IPS-20b (cell line): ENCODE measurements around the gene PAFAH2.
"Not testable (repeated sequence)": the region's sequence is repeated elsewhere in the genome, so short reads cannot be mapped to it uniquely, and the experiment has no call there.

Experiments used
- H3K27ac ChIP-seq: one replicate; pipeline ENCODE4 v1.5.1; 2013; ENCODE audit warnings: low read length
- H3K27me3 ChIP-seq: 2 replicates; pipeline ENCODE4 v1.6.1; 2013; ENCODE audit warnings: mild to moderate bottlenecking, low read length, inconsistent platforms; ENCODE audit not compliant: insufficient read depth
- H3K36me3 ChIP-seq: 2 replicates; pipeline ENCODE4 v1.6.1; 2013; ENCODE audit warnings: low read depth, mild to moderate bottlenecking, inconsistent platforms, low read length, moderate library complexity; ENCODE audit not compliant: insufficient read depth
- H3K4me1 ChIP-seq: 2 replicates; pipeline ENCODE4 v1.6.1; 2013; ENCODE audit warnings: mild to moderate bottlenecking, control low read depth, inconsistent platforms, low read length, moderate library complexity; ENCODE audit not compliant: insufficient read depth
- H3K4me3 ChIP-seq: 2 replicates; pipeline ENCODE4 v1.5.1; 2013; ENCODE audit warnings: mild to moderate bottlenecking, low read length, inconsistent platforms
- H3K9ac ChIP-seq: 2 replicates; pipeline ENCODE4 v1.6.1; 2013; ENCODE audit warnings: low read depth, mild to moderate bottlenecking, inconsistent platforms, low read length, moderate library complexity
- H3K9me3 ChIP-seq: 2 replicates; pipeline ENCODE4 v1.6.1; 2013; ENCODE audit warnings: mild to moderate bottlenecking, low read depth, low read length, inconsistent platforms; ENCODE audit not compliant: insufficient read depth

Gene PAFAH2

DNA sequence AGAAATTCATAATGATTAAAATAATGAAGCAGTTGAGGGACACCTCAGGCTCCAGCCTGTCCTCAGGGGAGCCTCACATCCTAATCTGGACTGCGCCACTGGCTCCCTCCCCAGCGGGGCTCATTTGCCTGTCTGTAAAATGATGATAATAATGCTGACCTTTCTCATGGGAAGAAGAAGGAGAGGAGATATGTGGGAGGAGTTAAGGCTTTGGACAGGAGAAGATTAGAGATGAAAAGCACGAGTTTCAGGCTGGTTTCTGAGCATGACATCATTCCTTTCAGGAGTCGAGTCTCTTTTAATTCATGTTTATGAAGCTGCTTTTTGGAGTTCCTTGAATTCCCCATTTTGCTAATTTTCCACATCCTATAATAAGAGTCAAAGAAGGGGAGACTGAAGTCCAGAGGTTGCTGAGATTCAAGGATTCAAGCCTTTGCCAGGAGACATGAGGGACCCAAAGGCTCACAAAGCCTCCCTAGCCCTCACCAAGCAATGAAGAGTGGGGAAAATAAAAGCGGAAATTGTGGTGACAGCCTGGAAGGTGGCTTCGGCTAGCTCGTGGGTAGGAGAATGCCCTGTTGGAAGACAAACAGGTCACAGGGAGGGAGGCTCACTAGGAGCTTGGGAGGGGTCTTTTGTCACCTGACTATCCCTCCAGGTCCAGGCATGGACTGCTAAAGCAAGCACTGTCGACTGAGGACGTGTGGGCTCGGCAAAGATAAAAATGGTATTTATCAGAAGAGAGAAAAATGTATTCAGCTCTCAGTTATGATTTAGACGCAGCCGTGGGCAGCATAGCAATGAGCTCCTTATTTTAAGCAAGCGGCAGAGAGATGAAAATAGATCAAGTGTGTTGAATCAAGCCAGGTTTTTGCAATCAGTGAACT lies 64.1 kb downstream of the PAFAH2 start:
- H3K27ac ChIP-seq = no peak overlapping the region
- H3K4me3 ChIP-seq = no peak overlapping the region
- no peak overlapping the region for H3K9ac ChIP-seq
- H3K36me3 ChIP-seq = no peaks in the 10 kb centered on the region
- no peaks in the 10 kb centered on the region for H3K27me3 ChIP-seq
- H3K9me3 ChIP-seq = no peaks in the 10 kb centered on the region
- 0 out of 2 replicates have a peak, but pooled peaks cover 4% of the 10 kb centered on the region for H3K4me1 ChIP-seq

DNA sequence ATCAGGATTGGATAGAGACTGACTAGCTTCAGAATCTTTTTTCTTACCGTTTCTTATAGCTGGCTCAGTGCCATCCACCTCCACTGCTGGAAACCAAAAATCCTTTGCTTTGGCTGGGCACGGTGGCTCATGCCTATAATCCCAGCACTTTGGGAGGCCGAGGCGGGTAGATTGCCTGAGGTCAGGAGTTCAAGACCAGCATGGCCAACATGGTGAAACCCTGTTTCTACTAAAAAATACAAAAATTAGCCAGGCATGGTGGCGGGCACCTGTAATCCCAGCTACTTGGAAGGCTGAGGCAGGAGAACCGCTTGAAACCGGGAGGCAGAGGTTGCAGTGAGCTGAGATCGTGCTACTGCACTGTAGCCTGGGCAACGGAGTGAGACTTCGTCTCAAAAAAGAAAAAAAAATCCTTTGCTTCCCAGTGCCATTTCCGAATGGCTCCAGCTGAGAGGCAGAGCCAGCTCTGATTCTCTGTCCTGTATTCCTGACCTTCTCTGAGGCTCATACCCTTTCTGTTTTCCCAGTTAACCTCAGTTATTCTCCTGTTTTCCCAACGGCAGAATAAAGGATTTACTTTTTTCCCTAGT lies 65.0 kb downstream of the PAFAH2 start:
- H3K27ac ChIP-seq, H3K36me3 ChIP-seq, H3K9ac ChIP-seq, H3K4me3 ChIP-seq, H3K9me3 ChIP-seq, H3K4me1 ChIP-seq, H3K27me3 ChIP-seq: not testable (repeated sequence)

DNA sequence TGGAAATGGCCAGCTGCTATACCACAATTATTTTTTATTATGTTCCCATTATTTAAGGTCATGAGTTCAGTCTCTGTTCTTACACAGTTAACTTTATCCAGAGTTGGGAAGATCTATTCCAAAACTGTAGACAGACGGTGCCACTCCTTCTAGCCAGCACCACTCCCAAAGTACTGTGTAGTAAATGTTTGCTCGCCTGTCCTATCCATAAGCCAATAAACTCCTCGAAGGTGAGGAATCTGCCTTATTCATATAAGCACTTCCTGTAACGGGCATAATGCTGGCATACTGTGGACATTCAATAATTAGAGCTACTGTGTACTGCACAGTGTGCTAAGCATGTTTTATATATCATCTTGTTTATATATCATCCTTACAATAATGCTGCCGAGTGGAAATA lies 65.5 kb downstream of the PAFAH2 start:
- no peak overlapping the region for H3K27ac ChIP-seq
- H3K4me3 ChIP-seq = no peak overlapping the region
- no peak overlapping the region for H3K9ac ChIP-seq
- 0 out of 2 replicates have a peak, but pooled peaks cover 4% of the 10 kb centered on the region for H3K4me1 ChIP-seq
- no peaks in the 10 kb centered on the region for H3K36me3 ChIP-seq
- H3K9me3 ChIP-seq = no peaks in the 10 kb centered on the region
- H3K27me3 ChIP-seq = no peaks in the 10 kb centered on the region

DNA sequence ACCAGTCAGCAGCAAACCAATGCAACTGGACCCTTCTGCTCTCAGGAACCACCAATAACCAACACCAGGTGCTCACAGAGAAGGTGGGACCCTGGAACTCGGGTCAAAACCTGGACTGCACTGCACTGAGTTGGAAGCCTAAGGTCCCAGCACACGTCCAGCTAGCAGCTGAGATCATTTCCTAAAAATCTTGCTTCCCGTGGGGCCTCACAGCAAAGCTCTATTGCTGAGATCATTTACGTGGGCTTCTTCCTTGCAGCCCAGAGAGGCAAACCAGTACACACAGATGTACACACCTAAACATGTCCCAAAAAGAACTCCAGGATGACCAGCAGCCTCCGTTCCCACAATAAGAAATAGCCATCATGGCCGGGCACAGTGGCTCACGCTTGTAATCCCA lies 68.8 kb downstream of the PAFAH2 start:
- H3K9ac ChIP-seq = no peak overlapping the region
- H3K9me3 ChIP-seq = no peaks in the 10 kb centered on the region
- H3K4me1 ChIP-seq = peaks cover 8% of the 10 kb centered on the region; the same call in 1 of the 2 replicates
- H3K27me3 ChIP-seq = no peaks in the 10 kb centered on the region
- H3K4me3 ChIP-seq = no peak overlapping the region
- no peak overlapping the region for H3K27ac ChIP-seq
- no peaks in the 10 kb centered on the region for H3K36me3 ChIP-seq

DNA sequence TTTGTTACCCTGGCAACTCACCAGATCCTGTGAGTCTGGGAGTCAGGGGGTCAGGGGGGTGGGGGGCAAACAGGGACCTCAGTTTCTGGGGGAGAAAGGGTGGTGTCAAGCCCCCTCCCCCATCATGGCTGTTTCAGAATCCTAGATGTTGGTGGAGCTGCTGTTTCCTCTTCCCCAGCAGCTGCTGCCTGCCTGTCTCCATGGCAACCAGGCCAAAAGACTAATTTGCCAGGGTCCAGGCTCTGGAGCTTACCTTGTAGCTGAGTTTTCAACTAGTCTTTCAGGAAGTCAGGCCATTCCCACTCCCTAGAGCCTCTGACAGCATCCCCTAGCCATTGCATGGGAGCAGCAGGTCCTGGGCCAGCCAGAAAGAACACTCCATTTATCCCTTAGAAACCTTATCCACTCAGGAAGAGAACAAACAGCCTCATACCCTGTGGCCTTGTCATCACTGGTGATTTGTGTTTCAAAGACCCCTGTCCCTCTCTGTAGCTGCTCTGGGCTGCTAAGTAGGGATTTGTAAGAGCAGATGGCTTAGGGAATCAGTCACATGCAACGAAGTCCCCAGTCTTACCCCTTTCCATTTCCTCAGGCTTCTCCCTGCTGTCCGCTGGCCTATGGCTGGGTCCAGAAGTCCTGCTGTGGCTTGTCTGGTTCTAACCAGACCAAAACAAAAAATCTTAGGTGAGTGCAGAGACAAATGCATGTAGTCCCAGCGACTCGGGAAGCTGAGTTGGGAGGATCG lies 70.2 kb downstream of the PAFAH2 start:
- Histone ChIP-seq H3K4me3 (no peak overlapping the region), H3K9ac (no peak overlapping the region), H3K36me3 (no peaks in the 10 kb centered on the region), H3K9me3 (no peaks in the 10 kb centered on the region), H3K27me3 (peaks cover 8% of the 10 kb centered on the region; the same call in 1 of the 2 replicates), H3K27ac (no peak overlapping the region), H3K4me1 (peaks cover 4% of the 10 kb centered on the region; the same call in 1 of the 2 replicates)

DNA sequence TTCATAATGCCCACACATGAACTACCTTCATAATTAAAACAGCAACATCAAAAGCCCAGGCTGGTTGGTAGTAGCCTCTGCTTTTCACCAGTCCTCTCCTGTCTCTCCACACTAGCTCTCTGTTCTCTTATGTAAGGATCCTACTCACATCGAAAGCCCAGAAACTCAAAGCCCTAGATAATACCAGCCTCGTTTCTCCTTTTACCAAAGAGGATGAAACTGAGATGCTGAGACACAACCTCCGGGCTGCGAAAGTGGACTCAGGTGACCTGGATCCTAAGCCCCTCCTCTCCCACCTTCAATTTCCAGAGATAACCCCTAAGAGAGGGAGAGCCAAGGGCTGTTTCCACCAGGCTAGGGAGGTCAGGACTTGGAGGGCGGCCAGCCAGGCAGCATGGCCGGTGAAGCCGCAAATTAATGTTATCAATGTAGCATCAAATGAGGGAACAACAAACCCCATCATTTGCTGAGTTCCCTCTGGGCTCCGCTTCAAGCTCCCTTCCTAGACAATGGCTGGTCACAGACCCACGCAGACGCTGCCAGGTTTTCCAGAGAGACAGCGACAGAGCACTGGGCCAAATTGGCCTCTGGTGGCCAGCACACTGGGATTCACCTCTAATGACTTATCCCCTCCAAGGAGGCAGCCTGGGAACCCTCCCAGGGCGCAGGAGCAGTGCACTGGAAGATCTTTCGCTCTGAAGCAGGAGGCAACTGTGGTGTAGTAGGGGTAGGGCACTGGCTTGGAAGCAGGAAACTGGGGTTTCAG lies 70.9 kb downstream of the PAFAH2 start:
- no peaks in the 10 kb centered on the region for H3K36me3 ChIP-seq
- H3K9me3 ChIP-seq = no peaks in the 10 kb centered on the region
- no peak overlapping the region for H3K9ac ChIP-seq
- no peak overlapping the region for H3K27ac ChIP-seq
- H3K4me1 ChIP-seq = peaks cover 9% of the 10 kb centered on the region
- no peak overlapping the region for H3K4me3 ChIP-seq
- H3K27me3 ChIP-seq = peaks cover 13% of the 10 kb centered on the region; the same call in 1 of the 2 replicates

DNA sequence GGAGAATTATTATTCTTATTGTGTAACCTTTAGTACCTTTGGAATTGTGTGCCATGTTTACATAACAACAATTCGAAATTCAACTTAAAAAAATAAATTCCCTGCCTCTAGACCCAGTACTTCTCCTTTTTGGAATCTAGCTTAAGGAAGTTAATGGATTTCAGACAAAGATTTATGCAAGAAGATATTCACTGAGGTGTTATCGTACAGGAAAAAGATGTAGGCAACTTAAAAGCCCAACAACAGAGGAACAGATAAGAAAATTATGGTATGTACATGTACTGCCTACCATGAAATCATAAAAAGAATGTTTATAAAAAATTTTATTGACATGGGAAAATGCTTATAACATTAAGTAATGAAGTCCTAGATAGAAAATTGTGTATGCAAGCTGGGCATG lies 73.4 kb downstream of the PAFAH2 start:
- Histone ChIP-seq H3K4me3 (no peak overlapping the region), H3K9me3 (no peaks in the 10 kb centered on the region), H3K36me3 (no peaks in the 10 kb centered on the region), H3K9ac (no peak overlapping the region), H3K27ac (no peak overlapping the region), H3K4me1 (peaks cover 12% of the 10 kb centered on the region), H3K27me3 (peaks cover 13% of the 10 kb centered on the region; the same call in 1 of the 2 replicates)

DNA sequence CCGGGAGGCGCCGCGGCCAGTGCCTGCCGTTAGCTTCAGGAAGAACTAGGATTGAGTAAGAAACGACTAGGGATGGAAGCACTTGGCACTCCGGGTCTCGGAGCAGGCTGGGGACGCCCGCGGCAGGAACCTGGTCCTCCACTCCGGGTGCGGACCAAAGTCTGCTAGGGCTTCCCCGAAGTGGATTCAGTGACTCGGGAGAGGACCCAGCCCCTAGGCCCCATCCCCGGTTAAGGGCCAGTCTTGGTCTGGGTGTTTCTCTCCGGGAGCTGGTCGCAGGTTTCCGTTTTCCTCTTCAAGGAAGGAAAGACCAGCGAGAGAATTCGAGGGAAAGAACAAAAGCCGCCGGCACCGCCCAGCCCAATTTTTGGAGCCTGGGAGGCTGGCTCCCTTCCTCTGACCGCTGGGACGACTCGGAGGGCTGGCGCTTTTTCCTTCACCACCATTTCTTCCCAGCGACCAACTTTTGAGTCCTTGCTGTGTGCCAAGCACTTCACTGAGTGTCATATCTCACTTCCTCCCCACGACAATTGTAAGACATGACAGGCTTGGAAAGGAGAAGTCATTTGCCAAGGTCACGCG lies 74.8 kb downstream of the PAFAH2 start:
- peak overlapping the region; percentile 79 for H3K4me3 ChIP-seq
- no peaks in the 10 kb centered on the region for H3K9me3 ChIP-seq
- H3K27ac ChIP-seq = no peak overlapping the region
- peaks cover 13% of the 10 kb centered on the region; the same call in 1 of the 2 replicates for H3K27me3 ChIP-seq
- H3K9ac ChIP-seq = peak overlapping the region; percentile 73; the same call in 1 of the 2 replicates
- H3K4me1 ChIP-seq = peaks cover 12% of the 10 kb centered on the region
- H3K36me3 ChIP-seq = no peaks in the 10 kb centered on the region

DNA sequence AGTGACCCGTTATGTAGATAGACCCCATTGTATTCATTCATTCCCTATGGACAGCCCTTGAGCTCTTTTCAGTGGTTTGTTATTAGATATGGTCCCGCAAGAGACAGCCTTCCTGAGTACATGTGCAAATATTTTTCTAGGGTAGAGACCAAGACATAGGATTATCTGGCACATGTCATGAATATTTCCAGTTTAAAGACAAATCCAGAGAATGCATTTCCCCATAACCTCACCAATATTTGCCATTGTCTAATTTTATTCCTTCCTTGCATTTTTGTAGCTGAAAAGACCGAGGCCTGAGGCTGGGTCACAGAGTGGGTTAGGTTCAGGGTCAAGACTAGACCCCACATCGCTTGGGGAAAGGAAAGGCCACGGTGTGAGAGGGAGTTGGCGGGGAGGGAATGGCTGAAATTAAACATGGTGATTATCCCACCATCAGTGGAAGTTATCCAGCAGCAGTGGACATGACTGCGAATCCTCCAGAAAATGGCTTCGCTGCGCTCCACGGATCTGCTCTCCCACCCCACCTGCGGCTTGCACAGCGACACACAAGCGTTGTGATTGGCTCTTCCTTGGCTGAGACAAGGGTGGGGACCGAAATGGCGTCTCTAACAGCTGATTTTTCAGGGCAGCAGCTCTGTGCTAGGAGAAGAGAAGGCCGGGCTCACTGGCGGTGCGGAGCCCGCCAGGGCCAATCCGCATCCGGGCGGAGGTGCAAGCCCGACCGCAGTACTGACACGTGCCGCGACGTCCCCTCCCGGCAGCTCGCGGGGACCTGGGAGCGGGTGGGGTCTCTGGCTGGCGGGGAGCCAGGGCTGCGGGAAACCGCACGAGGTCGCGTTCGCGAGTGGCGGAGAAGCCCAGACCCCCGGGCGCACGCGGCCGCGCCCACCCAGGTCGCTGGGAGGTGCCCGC lies 75.5 kb downstream of the PAFAH2 start:
- Histone ChIP-seq H3K9ac (peak overlapping the region; percentile 73; the same call in 1 of the 2 replicates), H3K27me3 (peaks cover 13% of the 10 kb centered on the region; the same call in 1 of the 2 replicates), H3K9me3 (no peaks in the 10 kb centered on the region), H3K4me1 (peaks cover 12% of the 10 kb centered on the region), H3K4me3 (peak overlapping the region; percentile 79), H3K27ac (no peak overlapping the region), H3K36me3 (no peaks in the 10 kb centered on the region)

DNA sequence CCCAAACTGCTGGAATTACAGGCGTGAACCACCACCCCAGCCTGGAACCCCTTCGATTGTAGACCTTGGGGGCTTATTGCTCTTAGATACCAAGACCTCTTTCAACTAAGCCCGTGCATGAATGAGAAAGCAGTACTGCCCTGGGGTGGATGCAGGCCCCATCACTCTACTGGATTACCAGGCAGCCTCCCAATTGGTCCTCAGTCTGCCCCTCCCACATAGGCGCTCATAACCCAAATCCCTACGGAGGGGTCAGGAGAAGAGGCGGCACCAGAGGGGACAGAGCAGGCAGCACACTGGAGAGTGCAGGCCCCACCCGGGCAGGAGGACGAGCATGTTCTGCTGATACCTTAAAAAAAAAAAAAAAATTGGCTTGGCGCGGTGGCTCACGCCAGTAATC lies 79.2 kb downstream of the PAFAH2 start:
- Histone ChIP-seq H3K4me1 (peaks cover 8% of the 10 kb centered on the region), H3K9me3 (no peaks in the 10 kb centered on the region), H3K36me3 (no peaks in the 10 kb centered on the region), H3K4me3 (no peak overlapping the region), H3K9ac (no peak overlapping the region), H3K27me3 (peaks cover 10% of the 10 kb centered on the region; the same call in 1 of the 2 replicates), H3K27ac (no peak overlapping the region)
